HG03521 (cell line): ENCODE measurements around the gene ENOPH1.
"Not testable (repeated sequence)": the region's sequence is repeated elsewhere in the genome, so short reads cannot be mapped to it uniquely, and the experiment has no call there.

Experiments
- ATAC-seq: cut with Tn5 transposase; IDR thresholded peaks from one replicate; pipeline ENCODE4 v1.9.1; 2021; ENCODE audit warnings: mild to moderate bottlenecking, moderate library complexity; ENCODE audit not compliant: unreplicated experiment

Gene ENOPH1

GRCh38 chr4:82430193-82430963 lies at the start of gene ENOPH1, which contains the start of gene HNRNPDL:
ENOPH1 (plus strand) TSS chr4:82430590; CDS start chr4:82430830, 240 bp downstream.
HNRNPDL (minus strand) TSS chr4:82430462; CDS start chr4:82429690, 772 bp downstream.
- ATAC-seq, result peak; percentile 66

- ATAC-seq, result no peak
These were observed 49.6 kb upstream of the ENOPH1 start for GRCh38 chr4:82380831-82381230.

GRCh38 chr4:82381235-82381634 lies 49.2 kb upstream of the ENOPH1 start:
- no peak for ATAC-seq

GRCh38 chr4:82381661-82382296 lies 48.6 kb upstream of the ENOPH1 start:
- no peak for ATAC-seq

GRCh38 chr4:82382751-82383150 lies 47.6 kb upstream of the ENOPH1 start:
- ATAC-seq, result no peak

GRCh38 chr4:82386312-82386711 lies 44.1 kb upstream of the ENOPH1 start:
- not testable (repeated sequence) for ATAC-seq

GRCh38 chr4:82388405-82388804 lies 42.0 kb upstream of the ENOPH1 start:
- no peak for ATAC-seq

GRCh38 chr4:82390061-82390460 lies 40.3 kb upstream of the ENOPH1 start:
- not testable (repeated sequence) for ATAC-seq

- no peak for ATAC-seq
These were observed 35.5 kb upstream of the ENOPH1 start for GRCh38 chr4:82394896-82395295.

- ATAC-seq, result no peak
These were observed 32.9 kb upstream of the ENOPH1 start for GRCh38 chr4:82397527-82397926.

- no peak for ATAC-seq
These were observed 32.1 kb upstream of the ENOPH1 start for GRCh38 chr4:82398263-82398662.

- ATAC-seq, result no peak
These were observed 28.8 kb upstream of the ENOPH1 start for GRCh38 chr4:82401600-82401999.

- no peak for ATAC-seq
These were observed 28.1 kb upstream of the ENOPH1 start for GRCh38 chr4:82402196-82402775.

- ATAC-seq, result no peak
These were observed 26.7 kb upstream of the ENOPH1 start for GRCh38 chr4:82403725-82404124.

- not testable (repeated sequence) for ATAC-seq
These were observed 15.3 kb upstream of the ENOPH1 start for GRCh38 chr4:82415061-82415460.

GRCh38 chr4:82415922-82416365 lies 14.4 kb upstream of the ENOPH1 start:
- ATAC-seq, result no peak

- no peak for ATAC-seq
These were observed 10.9 kb upstream of the ENOPH1 start for GRCh38 chr4:82419451-82419850.

GRCh38 chr4:82421796-82422560 lies 8.4 kb upstream of the ENOPH1 start:
- ATAC-seq, result no peak

- ATAC-seq, result no peak
These were observed 7.8 kb upstream of the ENOPH1 start for GRCh38 chr4:82422616-82423015.

GRCh38 chr4:82423245-82424054 lies 6.9 kb upstream of the ENOPH1 start:
- ATAC-seq, result no peak
